CD14-positive monocyte (primary cell): ENCODE results near the gene WDR81. TPM values are rescaled to one million over a fixed set of nuclear protein-coding genes. Genes with fewer than 3 reads are reported as not detected.

Experiments used
- DNase-seq, 3 donors: peaks; one replicate each; pipeline ENCODE4 v3.0.0-alpha.2; 2011 to 2022
- H2AFZ ChIP-seq: 2 replicates; pipeline ENCODE4 v1.6.0; 2012; ENCODE audit warnings: mild to moderate bottlenecking, low read depth, low read length, inconsistent platforms; ENCODE audit not compliant: insufficient read depth, poor library complexity, severe bottlenecking
- H3K27ac ChIP-seq, 2 donors: 1 replicate in 1 of 2; 2 replicates in 1 of 2; pipeline ENCODE4 v1.5.1; 2012 to 2013; ENCODE audit warnings: low read length in 2 of 2, control low read depth in 1 of 2, inconsistent platforms in 1 of 2, low read depth in 1 of 2, mild to moderate bottlenecking in 1 of 2
- H3K27me3 ChIP-seq, 2 donors: one replicate each; pipeline versions ENCODE4 v1.6.0 to v1.6.1; 2011 to 2013; ENCODE audit warnings: low read length in 2 of 2; ENCODE audit not compliant: control insufficient read depth in 2 of 2, insufficient read depth in 2 of 2
- H3K36me3 ChIP-seq, 2 donors: replicated peaks in 1 of 2; 1 replicate in 1 of 2; 2 replicates in 1 of 2; pipeline versions ENCODE4 v1.5.1 to v1.6.1; 2012 to 2013; ENCODE audit warnings: low read length in 2 of 2, control low read depth in 1 of 2, inconsistent platforms in 1 of 2, mild to moderate bottlenecking in 1 of 2; ENCODE audit not compliant: insufficient read depth in 2 of 2, control insufficient read depth in 1 of 2
- H3K4me1 ChIP-seq, 2 donors: 1 replicate in 1 of 2; 2 replicates in 1 of 2; pipeline versions ENCODE4 v1.5.1 to v1.6.1; 2012 to 2013; ENCODE audit warnings: low read length in 2 of 2, control low read depth in 1 of 2, inconsistent platforms in 1 of 2, mild to moderate bottlenecking in 1 of 2, moderate library complexity in 1 of 2; ENCODE audit not compliant: insufficient read depth in 2 of 2, control insufficient read depth in 1 of 2
- H3K4me2 ChIP-seq: replicated peaks from 2 replicates; pipeline ENCODE3; 2012; ENCODE audit warnings: low read length, moderate library complexity, mild to moderate bottlenecking; ENCODE audit not compliant: poor library complexity, severe bottlenecking; ENCODE audit errors: extremely low read depth
- H3K4me3 ChIP-seq, 3 experiments: fragments of 200-600 bp in 1 of 3; sonication (generic) in 1 of 3; replicated peaks in 1 of 3; 1 replicate in 2 of 3; 2 replicates in 1 of 3; pipeline ENCODE4 v1.5.1; 2011 to 2013; ENCODE audit warnings: low read length in 3 of 3, mild to moderate bottlenecking in 3 of 3, control low read depth in 2 of 3, low read depth in 2 of 3, inconsistent platforms in 1 of 3, moderate library complexity in 1 of 3
- H3K79me2 ChIP-seq: 2 replicates; pipeline ENCODE4 v1.6.0; 2012; ENCODE audit warnings: mild to moderate bottlenecking, control low read depth, inconsistent platforms, low read length, moderate library complexity; ENCODE audit not compliant: insufficient read depth
- H3K9ac ChIP-seq: 2 replicates; pipeline ENCODE4 v1.6.0; 2017; ENCODE audit warnings: low read length, mild to moderate bottlenecking; ENCODE audit not compliant: insufficient read depth, poor library complexity, severe bottlenecking
- H3K9me3 ChIP-seq, 2 donors: replicated peaks in 1 of 2; 1 replicate in 1 of 2; 2 replicates in 1 of 2; pipeline versions ENCODE4 v1.5.1 to v1.6.1; 2012 to 2013; ENCODE audit warnings: low read length in 2 of 2, control low read depth in 1 of 2; ENCODE audit not compliant: control insufficient read depth in 1 of 2, insufficient read depth in 1 of 2
- H4K20me1 ChIP-seq: 2 replicates; pipeline ENCODE4 v1.6.0; 2012; ENCODE audit warnings: mild to moderate bottlenecking, low read length, control low read depth, moderate library complexity; ENCODE audit not compliant: insufficient read depth
- H3K27ac Mint-ChIP-seq, 7 donors: one replicate each; pipeline ENCODE4 v1.8.0; 2020; ENCODE audit warnings: mild to moderate bottlenecking in 7 of 7, mixed read lengths in 7 of 7, moderate library complexity in 6 of 7, inconsistent platforms in 2 of 7
- H3K27me3 Mint-ChIP-seq, 3 donors: one replicate each; pipeline ENCODE4 v1.8.0; 2021 to 2022; ENCODE audit warnings: low read depth in 3 of 3, mild to moderate bottlenecking in 3 of 3, mixed read lengths in 3 of 3, moderate library complexity in 3 of 3, inconsistent platforms in 1 of 3
- H3K36me3 Mint-ChIP-seq, 2 donors: one replicate each; pipeline ENCODE4 v1.8.0; 2020; ENCODE audit warnings: mixed read lengths in 2 of 2, inconsistent platforms in 1 of 2, mild to moderate bottlenecking in 1 of 2
- H3K4me1 Mint-ChIP-seq: one replicate; pipeline ENCODE4 v1.8.0; 2020; ENCODE audit warnings: mild to moderate bottlenecking, mixed read lengths
- H3K4me3 Mint-ChIP-seq, 2 donors: one replicate each; pipeline ENCODE4 v1.8.0; 2020; ENCODE audit warnings: mild to moderate bottlenecking in 2 of 2, mixed read lengths in 2 of 2, moderate library complexity in 1 of 2
- H3K9me3 Mint-ChIP-seq, 7 donors: one replicate each; pipeline ENCODE4 v1.8.0; 2020 to 2022; ENCODE audit warnings: mixed read lengths in 7 of 7, mild to moderate bottlenecking in 6 of 7, moderate library complexity in 6 of 7, inconsistent platforms in 2 of 7
- CTCF ChIP-seq: fragments of 200-600 bp; IDR thresholded peaks from one replicate; pipeline ENCODE4 v1.8.0; 2022; ENCODE audit warnings: antibody characterized with exemption, mild to moderate bottlenecking
- WGBS: methylation state at CpG from one replicate; pipeline ENCODE4 v1.1.5; 2013; ENCODE audit warnings: missing lambda C conversion rate; ENCODE audit not compliant: insufficient coverage; 5-methylcytosine and 5-hydroxymethylcytosine counted together
- intact Hi-C, 2 donors: fragments of 100-400 bp; cut with micrococcal nuclease; formaldehyde crosslinking; loops; one replicate each; pipeline versions ENCODE4 v1.15.0 to v1.15.1; 2023
- polyA plus RNA-seq, 3 donors: library from polyadenylated mRNA; depleted of rRNA in 1 of 3; unstranded in 2 of 3; stranded (reverse) in 1 of 3; fragments of 300-500 nt in 2 of 3; fragments of >200 nt in 1 of 3; fragmentation: Illumina TruSeq in 2 of 3; gene quantifications; 1 replicate in 2 of 3; 2 replicates in 1 of 3; pipeline ENCODE4 v1.2.3, GENCODE V29; 2012 to 2021

The WDR81 gene
- polyA plus RNA-seq, 3 donors: 6.2 to 45.4 (median 8.8) TPM

- no peak for DNase-seq
- no peak overlapping the region for H3K4me3 Mint-ChIP-seq
- peaks cover 8 to 32% of the 10 kb centered on the region in 2 donors for H3K36me3 ChIP-seq
- peaks cover 27 to 29% of the 10 kb centered on the region in 2 donors for H3K4me1 ChIP-seq
- H2AFZ ChIP-seq: no peak overlapping the region
- peak overlapping the region in 5 of 7 donors; percentile 6 to 76 (median 38) for H3K27ac Mint-ChIP-seq
- H3K27me3 Mint-ChIP-seq: peaks cover 0 to 5% (median 1%) of the 10 kb centered on the region in 3 donors
- H3K9me3 ChIP-seq: no peaks in the 10 kb centered on the region
- H3K4me1 Mint-ChIP-seq: peaks cover 30% of the 10 kb centered on the region
- no peak overlapping the region for H3K9ac ChIP-seq
- H3K36me3 Mint-ChIP-seq: peaks cover 27 to 41% of the 10 kb centered on the region in 2 donors
- no peak for TF ChIP-seq CTCF
- H3K4me3 ChIP-seq: no peak overlapping the region
- intact Hi-C loops: loop anchor here in 1 of 2 donors (10.0 kb wide), 1 partner anchor 111 kb away; no protein-coding TSS in a partner anchor
- H3K4me2 ChIP-seq: no peak overlapping the region
- WGBS: 49% methylated on average over 2 of the region's 4 CpGs
- no peaks in the 10 kb centered on the region for H3K79me2 ChIP-seq
- H4K20me1 ChIP-seq: no peaks in the 10 kb centered on the region
- H3K27ac ChIP-seq: peak overlapping the region in 1 of 2 donors; percentile 40
- no peaks in the 10 kb centered on the region for H3K9me3 Mint-ChIP-seq
- no peaks in the 10 kb centered on the region for H3K27me3 ChIP-seq
Measured at GRCh38 chr17:1785930-1786329, 61.4 kb downstream of the WDR81 start.

- 92% methylated on average over 6 of the region's 7 CpGs for WGBS
- no peak overlapping the region for H3K9ac ChIP-seq
Measured at GRCh38 chr17:1786708-1787107, 62.2 kb downstream of the WDR81 start.

More at GRCh38 chr17:1786708-1787107, 62.2 kb downstream of the WDR81 start:
- no peak for TF ChIP-seq CTCF
- Histone ChIP-seq H3K27ac (peak overlapping the region in 1 of 2 donors; percentile 40), H3K4me2 (no peak overlapping the region), H3K9me3 (no peaks in the 10 kb centered on the region), H3K36me3 (peaks cover 6 to 24% of the 10 kb centered on the region in 2 donors), H3K79me2 (no peaks in the 10 kb centered on the region), H4K20me1 (no peaks in the 10 kb centered on the region), H2AFZ (no peak overlapping the region), H3K27me3 (no peaks in the 10 kb centered on the region), H3K4me1 (peaks cover 27 to 28% of the 10 kb centered on the region in 2 donors), H3K4me3 (no peak overlapping the region)
- H3K27me3 Mint-ChIP-seq: peaks cover 0 to 6% (median 1%) of the 10 kb centered on the region in 3 donors
- intact Hi-C loops: loop anchor here in 1 of 2 donors (10.0 kb wide), 1 partner anchor 112 kb away; no protein-coding TSS in a partner anchor
- DNase-seq: no peak
- H3K27ac Mint-ChIP-seq: peak overlapping the region in 2 of 7 donors; percentile 36 to 50
- H3K36me3 Mint-ChIP-seq: peaks cover 22 to 39% of the 10 kb centered on the region in 2 donors
- no peaks in the 10 kb centered on the region for H3K9me3 Mint-ChIP-seq
- no peak overlapping the region for H3K4me3 Mint-ChIP-seq
- H3K4me1 Mint-ChIP-seq: peaks cover 29% of the 10 kb centered on the region
